ENCODE measurements around the gene LAMC1.

Gene LAMC1

GRCh38 chr1:183105449-183105848 lies 82.2 kb downstream of the LAMC1 start:
- DNase-seq (ENCODE audit: low read depth in 2 of 2): no peak

DNA sequence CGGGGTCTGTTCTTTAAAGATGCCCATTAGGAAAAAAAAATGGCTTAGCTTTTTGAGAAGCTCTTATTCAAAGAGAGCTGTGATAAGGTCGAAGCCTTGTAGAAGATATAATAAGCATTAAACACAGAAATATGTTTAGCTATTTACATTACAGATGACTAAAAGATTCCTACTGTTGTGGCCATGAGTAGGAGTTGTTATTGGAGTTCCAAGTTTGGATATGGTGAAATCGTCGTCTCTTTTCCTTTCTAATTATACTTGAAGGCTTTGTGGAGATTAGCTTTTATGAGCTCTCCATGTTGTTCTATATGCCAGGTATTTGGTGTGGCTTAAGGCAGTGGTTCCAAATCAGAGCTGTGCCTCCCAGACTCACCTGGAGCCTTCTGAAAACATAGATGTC lies 82.9 kb downstream of the LAMC1 start:
- no peak for DNase-seq (ENCODE audit: low read depth in 2 of 2)

DNA sequence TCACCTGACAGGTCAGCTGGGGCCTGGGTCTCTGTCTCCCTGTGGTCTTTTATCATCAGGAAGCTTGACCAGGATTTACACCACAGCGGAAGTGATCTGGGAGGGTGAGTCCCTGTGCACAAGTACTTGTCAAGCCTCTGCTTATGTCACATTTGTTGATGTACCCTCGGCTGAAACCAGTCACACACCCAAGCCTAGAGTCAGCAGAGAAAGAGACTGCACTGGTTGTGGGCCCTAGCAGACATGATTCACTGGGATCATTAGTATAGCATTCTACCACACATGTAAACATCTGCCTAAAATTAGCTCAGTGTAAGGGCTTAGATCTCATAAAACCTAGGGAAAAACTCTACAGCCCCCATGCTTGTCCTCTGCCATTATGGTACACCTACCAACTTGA lies 83.5 kb downstream of the LAMC1 start:
- DNase-seq (ENCODE audit: low read depth in 2 of 2): no peak

DNA sequence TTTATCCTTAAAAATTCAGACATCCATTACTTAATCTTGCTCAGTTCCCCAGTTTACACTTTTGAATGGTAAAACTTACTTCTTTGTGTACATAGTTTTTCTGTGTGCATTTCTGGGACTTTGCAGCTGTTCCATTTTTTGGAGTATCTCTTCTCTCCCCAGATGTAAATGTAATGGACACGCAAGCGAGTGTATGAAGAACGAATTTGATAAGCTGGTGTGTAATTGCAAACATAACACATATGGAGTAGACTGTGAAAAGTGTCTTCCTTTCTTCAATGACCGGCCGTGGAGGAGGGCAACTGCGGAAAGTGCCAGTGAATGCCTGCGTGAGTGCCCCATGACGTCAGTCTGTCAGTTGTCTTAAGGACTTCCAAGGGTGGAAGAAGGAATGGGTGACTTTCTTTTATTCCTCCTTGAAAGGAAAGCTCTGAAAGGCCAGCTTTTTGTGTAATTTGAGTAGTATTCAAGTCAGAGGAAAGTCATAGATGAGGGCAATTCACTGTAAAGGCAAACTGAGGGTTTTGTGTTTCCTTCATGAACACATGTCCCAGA lies 87.2 kb downstream of the LAMC1 start:
- DNase-seq (ENCODE audit: low read depth in 2 of 2): no peak

- DNase-seq (ENCODE audit: low read depth in 2 of 2): no peak
Observed at GRCh38 chr1:183114441-183114840, 91.2 kb downstream of the LAMC1 start.

DNA sequence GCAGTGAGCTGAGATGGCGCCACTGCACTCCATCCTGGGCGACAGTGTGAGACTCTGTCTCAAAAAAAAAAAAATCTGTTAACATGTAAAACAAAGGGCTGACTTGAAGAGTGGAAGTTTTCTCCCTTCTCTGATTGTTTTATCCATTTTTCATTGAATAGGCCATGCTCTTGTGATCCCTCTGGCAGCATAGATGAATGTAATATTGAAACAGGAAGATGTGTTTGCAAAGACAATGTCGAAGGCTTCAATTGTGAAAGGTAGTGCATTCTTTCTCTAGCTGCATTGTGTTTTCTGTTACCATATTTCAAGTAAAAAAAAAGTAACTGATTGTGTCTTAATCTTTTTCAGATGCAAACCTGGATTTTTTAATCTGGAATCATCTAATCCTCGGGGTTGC lies 93.2 kb downstream of the LAMC1 start:
- DNase-seq (ENCODE audit: low read depth in 2 of 2): no peak

DNA sequence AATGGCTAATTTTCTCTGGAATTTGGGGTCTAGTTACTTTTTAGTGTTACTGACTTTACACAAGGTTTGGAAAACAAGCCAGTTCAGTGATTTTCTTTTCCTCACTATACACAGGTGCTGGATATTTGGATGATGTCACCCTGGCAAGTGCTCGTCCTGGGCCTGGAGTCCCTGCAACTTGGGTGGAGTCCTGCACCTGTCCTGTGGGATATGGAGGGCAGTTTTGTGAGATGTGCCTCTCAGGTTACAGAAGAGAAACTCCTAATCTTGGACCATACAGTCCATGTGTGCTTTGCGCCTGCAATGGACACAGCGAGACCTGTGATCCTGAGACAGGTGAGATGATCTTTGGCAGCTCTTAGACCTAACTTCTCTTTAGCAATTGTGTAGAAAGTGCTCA lies 98.4 kb downstream of the LAMC1 start:
- DNase-seq (ENCODE audit: low read depth in 2 of 2): no peak

DNA sequence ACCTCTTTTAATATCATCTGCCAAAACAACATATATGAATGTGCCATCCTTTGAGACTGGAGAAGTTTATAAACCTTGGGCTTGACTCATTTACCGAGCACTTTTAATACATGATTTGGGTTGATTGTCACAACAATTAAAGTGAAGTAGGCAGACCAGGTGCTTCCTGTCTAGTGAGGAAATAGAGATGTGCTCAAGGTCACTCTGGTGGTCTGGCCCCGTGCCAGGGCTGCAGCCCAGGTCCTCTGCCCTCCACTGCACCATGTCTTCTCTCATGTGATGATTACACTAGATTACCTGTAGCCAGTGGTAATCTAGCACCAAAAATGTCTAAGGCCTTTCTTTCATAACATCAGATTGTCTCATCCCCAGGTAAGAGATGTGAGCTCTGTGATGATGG lies 101.0 kb downstream of the LAMC1 start:
- no peak for DNase-seq (ENCODE audit: low read depth in 2 of 2)

DNA sequence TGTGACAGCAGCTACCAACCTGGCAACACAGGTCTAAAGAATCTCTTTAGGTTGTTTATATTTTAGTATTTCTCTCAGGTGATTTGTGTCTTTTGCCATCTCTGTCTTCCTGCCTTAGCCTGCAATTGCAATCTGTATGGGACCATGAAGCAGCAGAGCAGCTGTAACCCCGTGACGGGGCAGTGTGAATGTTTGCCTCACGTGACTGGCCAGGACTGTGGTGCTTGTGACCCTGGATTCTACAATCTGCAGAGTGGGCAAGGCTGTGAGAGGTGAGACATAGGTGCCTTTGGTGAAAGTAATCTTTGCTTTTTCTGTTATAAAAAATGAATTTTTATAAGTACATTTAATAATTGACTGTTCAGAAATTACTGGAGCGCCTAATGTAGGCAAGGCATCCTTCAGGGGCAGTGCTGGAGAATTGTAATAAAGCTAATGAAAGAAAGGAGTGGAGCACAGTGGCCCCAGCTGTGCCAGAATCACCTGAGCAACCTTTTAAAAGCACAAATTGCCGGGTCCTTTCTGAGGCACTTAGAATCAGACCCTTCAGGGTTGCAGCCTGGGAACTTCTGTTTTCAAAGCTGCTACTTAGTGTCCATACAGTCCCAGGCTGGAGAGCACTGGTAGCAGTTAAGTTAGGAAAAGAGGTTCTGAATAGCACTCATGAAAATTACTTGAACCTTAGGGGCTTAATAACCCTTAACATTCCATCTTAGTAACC lies 102.2 kb downstream of the LAMC1 start:
- no peak for DNase-seq (ENCODE audit: low read depth in 2 of 2)

DNA sequence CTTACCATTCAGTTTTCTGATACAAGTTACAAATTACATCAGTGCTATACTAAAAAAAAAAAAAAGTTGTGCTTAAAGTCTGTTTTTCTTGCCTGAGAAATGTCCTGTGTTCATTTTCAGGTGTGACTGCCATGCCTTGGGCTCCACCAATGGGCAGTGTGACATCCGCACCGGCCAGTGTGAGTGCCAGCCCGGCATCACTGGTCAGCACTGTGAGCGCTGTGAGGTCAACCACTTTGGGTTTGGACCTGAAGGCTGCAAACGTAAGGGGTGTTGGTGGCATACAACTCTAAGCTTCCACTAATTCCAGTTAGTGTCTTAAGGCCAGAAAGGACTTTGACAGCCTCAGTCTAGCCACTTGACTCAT lies 102.8 kb downstream of the LAMC1 start:
- no peak for DNase-seq (ENCODE audit: low read depth in 2 of 2)

GRCh38 chr1:183126528-183126927 lies 103.3 kb downstream of the LAMC1 start:
- no peak for DNase-seq (ENCODE audit: low read depth in 2 of 2)

DNA sequence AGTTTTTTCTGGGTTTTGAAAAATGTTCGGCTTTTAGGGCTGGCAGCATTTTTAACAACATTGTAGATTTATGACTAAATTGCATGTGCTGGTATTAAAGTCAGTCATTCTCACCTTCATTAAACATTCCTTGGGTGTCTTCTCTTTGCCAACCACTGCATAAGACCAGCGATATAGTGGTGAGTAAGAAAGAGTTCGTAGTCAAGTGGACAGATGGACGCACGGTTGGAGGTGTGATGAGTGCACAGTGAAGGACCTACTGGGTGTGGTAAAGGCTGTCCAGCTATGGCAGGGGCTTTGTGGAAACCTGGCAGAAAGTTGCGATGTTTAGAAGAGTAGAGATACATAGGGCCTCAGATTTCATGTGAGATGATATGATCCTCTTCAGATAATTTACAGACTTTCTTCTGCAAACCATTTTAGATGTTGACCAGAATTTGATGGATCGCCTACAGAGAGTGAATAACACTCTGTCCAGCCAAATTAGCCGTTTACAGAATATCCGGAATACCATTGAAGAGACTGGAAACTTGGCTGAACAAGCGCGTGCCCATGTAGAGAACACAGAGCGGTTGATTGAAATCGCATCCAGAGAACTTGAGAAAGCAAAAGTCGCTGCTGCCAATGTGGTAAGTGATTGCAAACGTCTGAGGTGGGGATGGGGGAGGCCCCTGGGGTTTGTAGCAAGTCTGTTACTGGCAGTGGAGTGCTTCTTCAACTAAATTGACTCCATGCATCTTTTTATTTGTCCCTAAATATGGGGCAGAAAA lies 106.9 kb downstream of the LAMC1 start:
- no peak for DNase-seq (ENCODE audit: low read depth in 2 of 2)

DNA sequence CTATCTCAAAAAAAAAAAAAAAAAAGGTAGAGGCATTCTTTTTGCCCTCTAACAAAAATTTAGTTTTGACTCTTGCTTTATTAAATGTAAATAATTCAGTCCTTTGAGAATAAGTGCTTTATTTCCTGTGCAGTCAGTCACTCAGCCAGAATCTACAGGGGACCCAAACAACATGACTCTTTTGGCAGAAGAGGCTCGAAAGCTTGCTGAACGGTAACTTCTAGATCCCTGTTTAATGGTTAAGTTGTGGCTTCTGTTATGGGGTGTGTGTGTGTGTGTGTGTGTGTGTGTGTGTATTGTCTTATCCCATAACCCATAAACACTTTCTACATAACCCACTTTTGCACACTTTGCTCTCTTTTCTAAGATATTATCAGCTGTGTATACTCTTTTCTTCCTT lies 107.9 kb downstream of the LAMC1 start:
- no peak for DNase-seq (ENCODE audit: low read depth in 2 of 2)

DNA sequence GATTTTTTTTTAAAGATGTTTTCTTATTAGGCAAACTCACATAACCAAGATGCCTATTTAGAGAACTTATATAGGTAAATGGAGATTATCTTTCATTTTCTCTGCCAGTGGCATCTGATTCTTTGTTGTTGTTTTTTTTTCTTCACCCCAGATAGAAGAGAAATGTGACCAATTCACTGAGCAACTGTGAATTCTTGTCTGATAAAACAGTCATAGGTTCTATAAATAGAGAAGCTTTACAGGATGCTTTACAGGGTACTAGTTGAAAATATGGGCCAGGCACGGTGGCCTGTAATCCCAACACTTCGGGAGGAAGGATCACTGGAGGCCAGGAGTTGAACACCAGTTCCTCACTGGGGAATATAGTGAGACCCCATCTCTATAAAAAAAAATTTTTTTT lies 112.1 kb downstream of the LAMC1 start:
- no peak for DNase-seq (ENCODE audit: low read depth in 2 of 2)

- no peak for DNase-seq (ENCODE audit: low read depth in 2 of 2)
Observed at GRCh38 chr1:183137782-183138181, 114.6 kb downstream of the LAMC1 start.

DNA sequence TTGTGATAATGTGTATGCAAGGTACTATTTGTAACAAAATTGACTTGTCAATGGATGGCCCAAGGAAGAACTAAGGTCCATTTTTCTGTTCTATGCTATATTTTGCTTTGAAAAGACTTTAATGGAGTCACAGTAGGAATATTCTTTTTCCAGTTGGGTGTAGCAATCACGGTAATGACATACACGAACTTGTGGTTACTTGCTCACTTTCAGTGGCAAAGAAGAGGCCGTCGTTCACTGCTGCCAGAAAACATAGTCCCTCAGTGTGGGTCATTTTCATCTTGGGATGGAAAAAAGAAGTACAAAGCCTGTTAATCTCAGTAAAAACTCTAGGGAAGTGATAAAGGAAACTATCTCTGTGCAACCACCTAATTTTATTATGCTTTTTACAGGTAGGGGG lies 115.1 kb downstream of the LAMC1 start:
- no peak for DNase-seq (ENCODE audit: low read depth in 2 of 2)

- DNase-seq (ENCODE audit: low read depth in 2 of 2): no peak
Observed at GRCh38 chr1:183139281-183139942, 116.2 kb downstream of the LAMC1 start.

DNA sequence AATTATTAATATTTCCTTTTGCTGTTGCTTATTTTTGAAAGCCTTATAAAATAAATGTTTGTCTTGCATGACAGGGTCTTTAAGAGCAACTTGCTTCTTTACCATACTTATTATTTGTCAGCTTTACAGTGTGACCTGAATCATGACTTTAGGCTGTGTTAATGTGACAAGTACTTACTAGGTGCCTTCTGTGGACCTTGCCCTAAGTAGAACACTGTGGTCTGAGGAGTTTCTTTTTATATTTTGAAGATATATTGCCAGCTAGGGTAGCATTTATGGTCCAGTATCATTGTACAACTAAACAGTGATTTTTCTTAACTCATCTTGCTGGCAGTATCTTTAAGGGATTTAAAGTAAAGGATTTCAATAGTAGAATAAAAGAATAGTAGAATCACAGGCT lies 117.4 kb downstream of the LAMC1 start:
- DNase-seq (ENCODE audit: low read depth in 2 of 2): no peak

DNA sequence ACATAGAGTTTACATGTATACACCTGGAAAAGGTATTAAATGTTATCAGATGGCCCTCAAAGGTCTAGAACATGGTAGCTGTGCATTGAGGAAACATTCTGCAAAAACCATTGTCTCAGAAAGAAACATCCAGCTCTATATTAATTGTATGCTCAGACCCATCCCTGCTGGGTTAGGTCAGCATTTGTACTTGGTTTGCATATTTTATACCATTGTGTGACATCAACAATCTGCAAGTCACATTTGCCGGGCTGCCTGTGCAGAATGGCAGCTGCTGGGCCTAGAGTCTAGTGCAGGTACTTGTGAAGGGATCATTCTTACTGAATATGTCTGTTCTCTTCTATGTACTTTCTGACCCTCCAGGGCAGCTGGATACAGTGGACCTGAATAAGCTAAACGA lies 119.0 kb downstream of the LAMC1 start:
- no peak for DNase-seq (ENCODE audit: low read depth in 2 of 2)

DNA sequence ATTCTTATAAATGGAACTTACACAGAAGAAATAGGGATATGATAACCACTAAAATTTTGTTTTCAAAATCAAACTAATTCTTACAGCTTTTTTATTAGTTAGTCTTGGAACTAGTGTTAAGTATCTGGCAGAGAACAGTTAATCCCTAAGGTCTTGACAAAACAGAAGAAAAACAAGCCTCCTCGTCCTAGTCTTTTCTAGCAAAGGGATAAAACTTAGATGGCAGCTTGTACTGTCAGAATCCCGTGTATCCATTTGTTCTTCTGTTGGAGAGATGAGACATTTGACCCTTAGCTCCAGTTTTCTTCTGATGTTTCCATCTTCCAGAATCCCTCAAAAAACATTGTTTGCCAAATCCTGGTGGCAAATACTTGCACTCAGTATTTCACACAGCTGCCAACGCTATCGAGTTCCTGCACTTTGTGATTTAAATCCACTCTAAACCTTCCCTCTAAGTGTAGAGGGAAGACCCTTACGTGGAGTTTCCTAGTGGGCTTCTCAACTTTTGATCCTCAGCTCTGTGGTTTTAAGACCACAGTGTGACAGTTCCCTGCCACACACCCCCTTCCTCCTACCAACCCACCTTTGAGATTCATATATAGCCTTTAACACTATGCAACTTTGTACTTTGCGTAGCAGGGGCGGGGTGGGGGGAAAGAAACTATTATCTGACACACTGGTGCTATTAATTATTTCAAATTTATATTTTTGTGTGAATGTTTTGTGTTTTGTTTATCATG lies 120.5 kb downstream of the LAMC1 start:
- DNase-seq (ENCODE audit: low read depth in 2 of 2): no peak

GRCh38 chr1:183144752-183145151 lies 121.5 kb downstream of the LAMC1 start:
- no peak for DNase-seq (ENCODE audit: low read depth in 2 of 2)

DNA sequence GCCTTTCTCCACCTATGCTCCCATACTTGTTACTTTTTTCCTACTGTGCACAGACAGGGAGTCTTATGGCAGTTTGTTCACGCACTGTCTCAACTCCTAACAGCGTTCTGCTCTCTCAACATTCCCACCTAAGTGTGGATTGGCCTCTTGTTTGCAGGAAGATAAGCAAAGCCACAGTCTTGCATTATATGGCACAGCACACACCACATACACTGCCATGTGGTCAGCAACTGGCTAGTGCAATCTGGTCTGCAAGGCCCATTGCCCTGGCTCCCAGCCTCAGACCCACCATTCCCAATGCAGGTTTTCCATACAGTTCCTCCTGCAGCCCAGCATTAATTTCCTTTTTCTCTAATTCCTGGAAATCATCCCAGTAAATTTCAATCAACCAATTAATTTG lies 124.5 kb downstream of the LAMC1 start:
- DNase-seq (ENCODE audit: low read depth in 2 of 2): no peak

Data from stimulated activated CD8-positive, alpha-beta memory T cell treated with anti-CD3 and anti-CD28 coated beads, Interleukin-15, amount 100 ng/mL, for 4 hours (primary cell).